Measurements from ENCODE around the gene USP16.
A peak's percentile ranks its signal among the peaks of the same experiment; 100 is the strongest.

The USP16 gene

DNA sequence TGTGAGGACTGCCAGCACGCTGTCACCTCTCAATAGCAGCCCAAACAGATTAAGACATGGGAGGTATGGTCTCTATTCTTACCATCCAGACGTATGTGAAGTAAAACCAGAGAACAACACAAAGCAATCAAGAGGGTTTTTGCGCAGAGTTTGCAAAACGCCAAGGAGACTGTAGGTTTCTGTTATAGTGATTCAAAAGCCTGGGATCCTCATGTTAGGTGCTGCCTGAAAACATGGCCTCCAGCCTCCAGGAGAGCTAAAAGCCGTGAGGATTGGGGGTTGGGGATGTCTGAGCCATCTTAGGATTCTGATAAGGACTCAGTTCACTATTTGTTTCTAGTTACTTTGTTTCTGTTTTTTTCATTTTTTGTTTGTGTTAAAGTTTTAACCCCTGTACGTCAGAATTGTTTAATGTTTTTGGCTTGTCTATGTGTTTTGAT is 53.2 kb downstream of the USP16 start:
- H3K27me3 ChIP-seq (ENCODE audit: insufficient read depth, low read length, poor library complexity) = no peaks in the 10 kb centered on the region
- H3K9ac ChIP-seq (ENCODE audit: low read depth, low read length) = no peak overlapping the region
- no peak overlapping the region for H3K27ac ChIP-seq (ENCODE audit: low read length)
- 0 out of 2 replicates have a peak overlapping the region, but pooled peaks have one; percentile 30 for H2AFZ ChIP-seq (ENCODE audit: low read depth, low read length)
- no peaks in the 10 kb centered on the region for H3K9me3 ChIP-seq (ENCODE audit: insufficient read depth, low read length, severe bottlenecking)
- TF ChIP-seq, protein P1, sequence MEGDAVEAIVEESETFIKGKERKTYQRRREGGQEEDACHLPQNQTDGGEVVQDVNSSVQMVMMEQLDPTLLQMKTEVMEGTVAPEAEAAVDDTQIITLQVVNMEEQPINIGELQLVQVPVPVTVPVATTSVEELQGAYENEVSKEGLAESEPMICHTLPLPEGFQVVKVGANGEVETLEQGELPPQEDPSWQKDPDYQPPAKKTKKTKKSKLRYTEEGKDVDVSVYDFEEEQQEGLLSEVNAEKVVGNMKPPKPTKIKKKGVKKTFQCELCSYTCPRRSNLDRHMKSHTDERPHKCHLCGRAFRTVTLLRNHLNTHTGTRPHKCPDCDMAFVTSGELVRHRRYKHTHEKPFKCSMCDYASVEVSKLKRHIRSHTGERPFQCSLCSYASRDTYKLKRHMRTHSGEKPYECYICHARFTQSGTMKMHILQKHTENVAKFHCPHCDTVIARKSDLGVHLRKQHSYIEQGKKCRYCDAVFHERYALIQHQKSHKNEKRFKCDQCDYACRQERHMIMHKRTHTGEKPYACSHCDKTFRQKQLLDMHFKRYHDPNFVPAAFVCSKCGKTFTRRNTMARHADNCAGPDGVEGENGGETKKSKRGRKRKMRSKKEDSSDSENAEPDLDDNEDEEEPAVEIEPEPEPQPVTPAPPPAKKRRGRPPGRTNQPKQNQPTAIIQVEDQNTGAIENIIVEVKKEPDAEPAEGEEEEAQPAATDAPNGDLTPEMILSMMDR (IDR thresholded peaks at IDR 0.05; ENCODE audit: borderline replicate concordance, extremely low read depth, low read length, poor library complexity, severe bottlenecking) = no peak
- no peak for TF ChIP-seq EZH2 (IDR thresholded peaks at IDR 0.05; ENCODE audit: borderline replicate concordance, low read depth, low read length, severe bottlenecking)
- no peak overlapping the region for H3K4me2 ChIP-seq (ENCODE audit: insufficient read depth, low read length)
- H3K36me3 ChIP-seq (ENCODE audit: insufficient read depth, low read length) = no peaks in the 10 kb centered on the region; the same call in 1 of the 2 replicates
- DNase-seq (no peak), ATAC-seq (ENCODE audit: insufficient read depth, low read depth) (no peak)
- H4K20me1 ChIP-seq (ENCODE audit: insufficient read depth, low read length) = peaks cover 5% of the 10 kb centered on the region
- H3K4me3 ChIP-seq (ENCODE audit: low read depth in 1 of 2, low read length in 2 of 2) = no peak overlapping the region
- H3K4me1 ChIP-seq (ENCODE audit: insufficient read depth, low read length) = peaks cover 43% of the 10 kb centered on the region
- H3K79me2 ChIP-seq (ENCODE audit: insufficient read depth, low read length) = peaks cover 10% of the 10 kb centered on the region

DNA sequence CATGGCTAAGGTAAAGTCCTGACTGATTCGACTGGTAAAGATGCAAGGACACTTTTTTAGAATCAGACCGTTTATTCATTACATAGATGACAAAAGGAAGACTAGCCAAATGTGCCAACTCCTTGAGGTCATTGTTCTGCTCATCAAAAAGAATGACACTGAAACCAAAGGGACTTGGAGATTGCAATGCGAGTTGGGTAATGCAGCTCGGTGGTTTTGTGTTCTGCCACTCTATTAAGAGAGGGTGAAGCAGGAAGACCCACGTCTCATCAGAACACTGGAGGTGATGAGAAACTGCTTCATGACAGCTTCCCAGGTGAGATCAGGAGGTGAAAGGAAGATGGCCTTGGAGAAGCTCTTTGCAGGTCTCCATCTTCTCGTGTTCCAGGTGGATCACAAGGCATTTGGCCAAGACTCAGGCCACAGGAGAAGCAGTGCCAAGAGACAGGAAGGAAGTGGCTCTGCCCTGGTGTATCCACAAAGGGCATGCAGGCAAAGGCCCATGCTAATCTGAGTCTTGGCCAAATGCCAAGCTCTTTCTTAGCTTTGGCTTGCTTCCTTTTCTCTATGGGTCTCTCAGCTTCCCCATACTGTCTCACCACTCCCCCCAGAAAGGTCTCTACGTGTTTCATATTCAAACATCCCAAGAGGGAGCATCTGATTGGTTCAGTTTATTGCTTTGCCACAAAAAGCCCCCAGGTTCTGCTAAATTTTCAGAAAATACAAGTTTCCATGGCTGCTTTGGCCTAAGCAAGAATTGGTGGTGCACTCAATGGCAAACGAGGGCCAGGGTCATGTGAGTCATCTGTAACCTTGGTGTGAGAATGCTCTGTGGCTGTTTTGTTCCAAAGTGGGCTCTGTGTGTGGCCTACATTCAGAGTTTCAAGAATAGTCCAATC is 54.6 kb downstream of the USP16 start:
- Histone ChIP-seq H3K27me3 (ENCODE audit: insufficient read depth, low read length, poor library complexity) (no peaks in the 10 kb centered on the region), H3K4me3 (ENCODE audit: low read depth in 1 of 2, low read length in 2 of 2) (no peak overlapping the region; a peak in 1 of 4 replicates), H3K27ac (ENCODE audit: low read length) (peak overlapping the region; percentile 50), H3K4me1 (ENCODE audit: insufficient read depth, low read length) (peaks cover 43% of the 10 kb centered on the region), H3K36me3 (ENCODE audit: insufficient read depth, low read length) (no peaks in the 10 kb centered on the region), H2AFZ (ENCODE audit: low read depth, low read length) (peak overlapping the region; percentile 57), H3K9me3 (ENCODE audit: insufficient read depth, low read length, severe bottlenecking) (no peaks in the 10 kb centered on the region), H3K79me2 (ENCODE audit: insufficient read depth, low read length) (no peaks in the 10 kb centered on the region), H3K9ac (ENCODE audit: low read depth, low read length) (no peak overlapping the region), H3K4me2 (ENCODE audit: insufficient read depth, low read length) (no peak overlapping the region), H4K20me1 (ENCODE audit: insufficient read depth, low read length) (no peaks in the 10 kb centered on the region)
- peak; percentile 73 for ATAC-seq (ENCODE audit: insufficient read depth, low read depth)
- DNase-seq = peak; percentile 57
- TF ChIP-seq EZH2 (IDR thresholded peaks at IDR 0.05; ENCODE audit: borderline replicate concordance, low read depth, low read length, severe bottlenecking) = no peak

DNA sequence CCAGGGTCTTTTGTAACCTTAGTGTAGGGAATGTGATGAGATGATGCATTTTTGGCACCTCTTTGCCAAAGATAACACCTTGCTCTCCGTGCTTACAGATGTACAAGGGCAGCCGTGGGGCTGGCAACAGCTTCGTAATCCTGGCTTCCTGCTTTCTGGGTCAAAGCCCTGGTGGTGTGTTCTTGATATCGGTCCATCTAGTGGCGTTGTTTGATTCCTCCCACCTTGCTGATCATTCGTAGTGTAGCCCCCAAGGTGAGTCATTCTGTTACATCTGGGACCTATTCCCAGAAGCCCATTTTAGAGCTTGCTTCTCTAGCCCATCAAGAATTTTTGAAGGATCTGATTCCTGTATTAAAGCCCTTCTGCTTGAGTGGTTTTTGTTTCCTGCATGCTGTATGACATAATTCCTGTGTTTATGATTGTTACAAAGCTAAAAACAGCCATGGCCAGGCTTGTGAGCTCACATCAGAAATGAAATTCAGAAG is 56.0 kb downstream of the USP16 start:
- no peak for DNase-seq
- H2AFZ ChIP-seq (ENCODE audit: low read depth, low read length) = no peak overlapping the region
- TF ChIP-seq, protein P1 (IDR thresholded peaks at IDR 0.05; ENCODE audit: borderline replicate concordance, extremely low read depth, low read length, poor library complexity, severe bottlenecking) = no peak
- no peak for TF ChIP-seq EZH2 (IDR thresholded peaks at IDR 0.05; ENCODE audit: borderline replicate concordance, low read depth, low read length, severe bottlenecking)
- no peak for ATAC-seq (ENCODE audit: insufficient read depth, low read depth)
- H3K27ac ChIP-seq (ENCODE audit: low read length) = no peak overlapping the region
- no peak overlapping the region for H3K4me3 ChIP-seq (ENCODE audit: low read depth in 1 of 2, low read length in 2 of 2)
- H4K20me1 ChIP-seq (ENCODE audit: insufficient read depth, low read length) = no peaks in the 10 kb centered on the region
- no peaks in the 10 kb centered on the region for H3K27me3 ChIP-seq (ENCODE audit: insufficient read depth, low read length, poor library complexity)
- H3K9me3 ChIP-seq (ENCODE audit: insufficient read depth, low read length, severe bottlenecking) = no peaks in the 10 kb centered on the region
- peaks cover 34% of the 10 kb centered on the region for H3K4me1 ChIP-seq (ENCODE audit: insufficient read depth, low read length)
- no peak overlapping the region for H3K9ac ChIP-seq (ENCODE audit: low read depth, low read length)
- H3K4me2 ChIP-seq (ENCODE audit: insufficient read depth, low read length) = no peak overlapping the region
- H3K79me2 ChIP-seq (ENCODE audit: insufficient read depth, low read length) = no peaks in the 10 kb centered on the region
- no peaks in the 10 kb centered on the region for H3K36me3 ChIP-seq (ENCODE audit: insufficient read depth, low read length)

Data from DND-41 (cell line).